DLD1 (cell line): Measurements from ENCODE around the gene UTS2B.

ENCODE experiments used
- in situ Hi-C: cut with HindIII; loops from 2 replicates; pipeline ENCODE4 v1.10.0; 2017; ENCODE audit warnings: low sequenced_read_pairs

The UTS2B gene

DNA sequence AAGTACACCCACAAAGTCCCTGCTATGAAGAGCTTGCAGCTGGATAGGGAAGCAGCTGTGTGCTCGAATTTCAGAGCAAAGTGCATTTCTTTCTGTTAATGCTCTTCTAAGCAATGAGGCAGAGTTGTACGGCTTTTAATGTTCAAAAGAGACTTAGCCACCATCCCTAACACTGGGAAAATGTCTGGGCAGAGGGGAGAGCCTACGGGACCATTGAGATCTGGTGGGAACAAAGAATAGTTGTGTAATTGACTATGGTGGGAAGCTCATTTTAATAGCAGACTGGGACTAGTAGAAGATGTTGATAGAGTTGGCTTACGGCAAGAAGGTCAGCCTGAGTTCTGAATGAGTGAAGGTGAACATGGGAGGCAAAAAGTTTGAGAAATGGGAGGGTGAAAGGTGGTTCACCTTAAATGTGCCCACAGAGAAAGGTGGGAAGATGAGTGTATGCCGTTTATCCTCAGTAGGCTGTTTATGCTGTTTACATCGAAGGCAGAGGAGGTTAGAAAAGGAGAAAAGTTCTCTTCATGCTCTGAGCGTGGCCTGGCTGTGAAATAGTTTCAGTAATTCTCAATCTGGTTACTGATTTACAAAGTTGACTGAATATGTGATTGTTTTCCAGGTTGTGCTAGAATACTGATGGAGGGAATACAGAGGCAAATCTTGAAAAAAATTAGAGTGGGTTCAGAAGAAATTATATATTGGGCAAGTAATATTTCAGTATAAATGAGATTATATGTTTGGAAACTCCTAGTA is 22.9 kb upstream of the UTS2B start:
- in situ Hi-C loops: no loop called here

DNA sequence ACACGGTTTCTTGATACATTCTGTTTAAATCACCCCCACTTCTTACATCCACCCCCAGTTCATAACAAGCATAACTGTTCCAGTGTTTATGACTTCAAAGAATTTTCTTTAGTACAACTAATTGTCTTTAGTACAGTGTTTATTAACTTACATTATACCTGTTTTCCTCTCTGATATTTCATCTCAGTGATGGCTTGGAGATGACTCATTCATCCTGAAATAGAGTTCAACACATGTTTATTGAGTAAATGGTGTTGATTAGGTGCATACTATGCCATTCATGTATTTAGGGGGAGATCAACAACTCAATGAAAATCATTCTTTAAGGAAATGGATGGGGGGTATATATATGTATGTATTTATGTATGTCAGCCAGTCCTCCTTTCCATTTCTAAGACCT is 21.7 kb upstream of the UTS2B start:
- in situ Hi-C loops: no loop called here

DNA sequence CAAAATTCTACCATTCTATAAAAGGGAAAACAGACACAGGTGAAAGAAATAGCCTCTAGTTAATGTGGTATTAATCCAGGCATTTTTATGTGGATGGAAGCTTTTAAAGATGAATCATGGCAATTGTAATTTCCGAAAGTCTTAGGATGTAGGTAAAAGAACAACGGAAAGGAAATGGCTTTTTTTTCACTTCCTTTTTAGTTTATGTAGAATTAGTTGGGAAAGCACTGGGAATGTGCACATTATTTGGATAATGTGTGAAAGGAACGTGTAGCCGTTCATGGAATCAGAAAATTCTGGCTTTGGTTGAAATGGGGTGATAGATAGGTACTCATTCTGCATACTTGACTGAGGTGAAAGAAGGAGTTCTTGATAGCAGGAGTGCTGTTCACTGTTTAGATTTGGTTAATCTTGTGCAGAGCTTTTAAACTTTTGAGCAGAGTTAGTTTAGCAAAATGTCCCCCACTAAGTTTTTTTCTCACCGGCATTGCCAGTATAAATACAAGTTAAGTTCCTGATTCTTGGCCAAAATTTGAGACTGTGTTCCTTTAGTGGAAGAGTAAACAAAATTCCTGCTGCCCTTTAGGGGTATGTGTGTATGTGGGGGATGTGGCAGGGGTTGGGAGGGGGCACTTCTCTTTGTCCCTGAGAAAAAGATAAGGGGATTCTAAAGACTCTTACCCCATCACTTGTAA is 20.2 kb upstream of the UTS2B start:
- in situ Hi-C loops: no loop called here

DNA sequence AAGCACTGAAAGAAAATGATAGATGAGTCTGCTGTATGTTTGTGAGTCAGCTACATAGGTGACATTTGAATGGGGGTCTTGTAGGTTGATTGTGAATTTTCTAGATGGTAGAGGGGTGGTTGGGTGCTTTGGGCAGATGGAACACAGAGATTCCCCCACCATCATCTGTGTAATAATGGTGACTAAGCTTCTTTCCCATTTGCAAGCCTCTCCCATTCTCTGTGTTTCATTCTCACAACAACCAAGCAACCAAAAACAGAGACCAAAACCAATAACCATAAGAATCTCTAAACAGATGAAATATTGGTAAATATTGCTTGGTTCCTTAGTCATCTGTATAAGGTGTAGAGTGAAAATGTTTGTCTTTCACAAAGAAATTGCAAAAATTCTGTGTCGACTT is 17.8 kb upstream of the UTS2B start:
- in situ Hi-C loops: no loop called here

DNA sequence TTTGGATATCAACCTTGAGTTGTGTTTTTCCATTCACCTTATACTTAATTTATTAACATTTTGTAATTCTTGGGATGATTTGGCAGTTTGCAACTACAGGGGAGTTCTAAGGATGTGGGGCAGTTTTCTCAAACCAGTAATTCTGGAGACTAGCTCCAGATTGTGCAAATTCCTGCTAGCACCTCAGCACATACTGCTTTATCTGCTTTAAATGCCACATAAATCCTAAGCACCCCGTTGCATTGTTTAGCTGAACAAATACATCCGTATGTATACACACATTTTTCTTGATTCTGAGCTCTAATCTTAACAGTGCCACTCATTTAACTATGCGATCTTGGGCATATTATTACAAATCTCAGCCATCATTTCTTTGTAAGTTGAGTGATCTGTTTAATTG is 16.9 kb upstream of the UTS2B start:
- in situ Hi-C loops: no loop called here

DNA sequence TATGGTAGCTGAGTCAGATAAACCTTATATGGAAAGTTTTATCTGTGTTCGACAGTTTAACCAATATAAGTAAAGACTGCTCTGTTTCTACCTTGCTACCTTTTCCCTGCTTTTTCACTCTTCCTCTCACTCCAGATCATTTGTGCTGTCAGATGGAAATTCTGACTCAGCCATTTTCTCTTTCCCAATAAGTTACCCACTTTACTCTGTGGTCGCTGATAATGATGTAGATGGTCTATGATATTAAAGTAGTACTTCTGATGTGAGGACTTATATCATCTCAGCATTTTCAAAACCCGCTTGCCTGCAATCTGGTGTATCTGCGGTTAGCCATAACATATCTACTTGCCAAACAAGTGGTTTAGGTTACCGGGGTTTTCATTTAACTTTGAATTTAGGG is 15.0 kb upstream of the UTS2B start:
- in situ Hi-C loops: no loop called here

DNA sequence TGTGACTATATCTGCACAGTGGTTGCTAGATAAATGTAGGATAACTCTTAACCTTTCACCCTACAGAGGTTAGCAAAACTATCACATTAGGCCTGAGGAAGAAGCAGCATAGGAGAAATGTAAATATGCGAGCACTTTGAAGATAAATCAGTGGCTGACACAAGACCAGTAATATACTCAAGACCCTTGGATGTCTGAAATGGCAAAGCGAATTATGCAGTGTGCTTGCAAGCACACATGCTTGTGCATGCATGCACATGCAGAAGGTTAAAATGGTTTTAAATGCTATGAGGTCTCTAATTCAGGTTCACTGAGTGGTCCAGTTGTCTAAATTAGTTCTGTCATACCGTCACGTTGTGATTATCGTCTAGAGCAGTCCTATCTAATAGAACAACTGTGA is 13.6 kb upstream of the UTS2B start:
- in situ Hi-C loops: no loop called here

DNA sequence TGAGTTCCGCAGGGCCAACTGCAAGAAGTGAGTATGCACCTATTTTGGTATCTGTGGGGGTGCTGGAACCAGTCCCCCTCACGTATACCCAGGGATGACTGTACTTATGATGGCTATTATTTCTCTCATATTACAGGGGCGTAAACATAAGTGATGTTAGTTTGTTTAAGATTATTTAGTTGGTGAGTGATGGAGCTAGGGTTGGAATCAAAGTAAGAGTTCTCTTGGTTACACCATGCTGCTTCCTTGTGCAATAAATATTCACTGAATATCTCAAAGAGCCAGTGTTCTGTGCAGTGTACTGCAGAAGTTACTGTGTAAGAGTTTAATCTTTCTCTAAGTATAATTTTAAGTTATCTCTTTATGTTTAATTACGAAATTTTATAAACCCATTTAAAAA is 12.8 kb upstream of the UTS2B start:
- in situ Hi-C loops: no loop called here

DNA sequence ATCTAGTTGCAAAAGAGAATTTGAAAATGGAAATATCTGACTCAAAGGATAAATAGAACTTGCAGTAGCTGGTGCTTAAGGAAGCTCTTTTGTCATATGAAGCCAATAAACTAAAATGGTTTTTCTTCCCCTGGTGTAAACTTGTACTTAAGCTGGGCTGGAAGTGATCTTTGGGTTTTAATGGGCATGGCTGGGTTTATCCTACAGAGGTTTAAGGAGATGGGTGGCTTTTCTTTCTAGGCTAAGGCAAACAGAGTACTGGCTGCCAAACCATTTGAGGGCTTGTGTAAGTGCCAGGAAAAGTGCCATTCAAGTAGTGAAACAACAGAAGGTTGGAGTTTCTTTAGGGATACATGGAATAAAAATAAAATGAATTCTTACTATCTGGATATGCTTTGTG is 12.1 kb upstream of the UTS2B start:
- in situ Hi-C loops: no loop called here

DNA sequence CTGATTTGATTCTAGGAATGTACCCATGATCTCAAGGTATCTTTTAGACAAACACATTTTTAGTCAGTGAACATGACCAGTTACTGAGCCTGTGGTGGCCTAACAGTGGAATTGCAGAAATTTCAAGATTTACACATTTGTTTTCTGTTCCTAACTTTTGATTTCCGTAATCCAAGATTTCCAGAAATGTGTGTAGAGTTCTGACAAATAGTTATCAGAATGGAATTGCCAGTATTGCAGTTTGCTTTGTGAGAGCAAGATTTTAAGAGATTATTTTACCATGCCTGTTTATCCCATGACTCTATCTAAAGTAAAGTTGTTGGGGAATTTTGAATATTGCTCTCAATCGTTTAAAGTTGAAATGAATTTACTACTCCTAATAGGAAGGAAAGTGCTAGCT is 11.7 kb upstream of the UTS2B start:
- in situ Hi-C loops: no loop called here

DNA sequence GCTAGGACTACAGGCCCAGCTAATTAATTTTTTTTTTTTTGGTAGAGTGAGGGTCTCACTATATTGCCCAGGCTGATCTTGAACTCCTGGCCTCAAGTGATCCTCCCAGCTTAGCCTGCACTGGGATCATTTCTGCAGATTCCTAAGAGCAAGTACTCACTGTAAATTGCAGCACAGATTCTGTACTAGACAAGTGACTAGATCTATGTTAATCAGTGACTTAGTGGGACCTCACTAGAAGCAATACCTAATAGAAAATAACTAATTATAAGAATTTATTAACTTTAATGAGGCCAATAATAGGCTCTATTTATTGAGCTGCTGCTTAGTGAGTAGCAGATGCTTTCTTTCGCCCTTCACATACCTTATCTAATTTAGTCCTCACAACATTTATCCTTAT is 10.6 kb upstream of the UTS2B start:
- in situ Hi-C loops: no loop called here

DNA sequence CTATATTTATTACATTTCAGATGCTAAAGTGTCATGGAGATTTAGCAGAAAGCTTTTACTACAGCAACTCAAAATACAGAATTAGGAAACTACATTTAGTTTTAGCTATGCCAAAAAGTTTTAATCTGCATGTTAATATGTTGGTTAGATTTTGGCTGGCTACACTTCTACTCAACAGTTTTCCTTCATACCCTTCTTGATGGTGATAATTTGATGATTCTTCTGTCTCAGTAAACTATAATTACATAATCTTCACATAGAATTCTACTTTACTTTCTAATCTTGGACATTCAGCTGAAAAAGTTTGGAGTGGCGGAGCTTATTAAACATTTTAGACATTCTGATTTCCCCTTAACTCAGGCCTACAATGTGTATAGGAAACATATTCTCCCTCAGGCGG is 10.0 kb upstream of the UTS2B start:
- in situ Hi-C loops: no loop called here

DNA sequence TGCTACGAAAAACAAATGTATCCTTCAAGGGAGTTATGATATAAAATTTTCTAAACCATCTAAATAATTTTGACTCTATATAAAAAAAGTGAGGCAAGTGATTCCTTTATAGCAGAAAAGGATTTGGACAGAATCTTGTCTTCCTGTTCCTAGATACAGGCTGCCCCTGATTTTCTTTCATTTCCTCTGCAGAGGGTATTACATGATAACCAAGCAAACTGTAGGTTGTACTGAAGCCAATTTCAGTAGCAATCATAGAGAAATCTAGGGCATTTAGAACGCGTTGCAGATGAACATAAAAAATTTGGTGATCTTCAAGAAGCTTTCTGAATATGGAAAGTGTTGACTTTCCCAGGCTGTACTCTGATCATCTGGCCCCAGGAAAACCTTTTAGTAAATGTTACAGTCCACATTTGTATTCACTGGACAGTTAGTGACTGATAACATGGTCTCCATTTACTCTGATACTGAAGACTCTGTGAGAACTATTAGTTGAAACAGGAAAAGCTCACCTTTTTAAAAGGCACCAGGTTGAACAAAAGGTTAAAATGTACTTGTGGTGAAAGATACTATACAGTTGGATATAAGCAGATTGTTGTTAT is 9.1 kb upstream of the UTS2B start:
- in situ Hi-C loops: no loop called here

DNA sequence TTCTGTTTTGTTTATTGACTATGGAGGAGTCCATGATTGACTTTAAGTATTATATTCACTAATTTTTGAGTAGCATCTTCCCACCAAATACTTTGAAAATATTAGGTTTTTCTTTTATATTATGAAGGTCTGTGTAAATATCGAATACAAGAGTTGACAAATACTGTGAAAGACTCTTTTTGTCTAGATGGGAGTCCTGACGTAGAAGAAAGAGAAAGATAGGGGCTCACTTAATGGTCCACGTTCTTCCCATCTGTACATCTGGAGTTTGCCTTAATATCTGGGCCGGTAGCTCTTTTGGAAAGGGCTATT is 7.8 kb upstream of the UTS2B start:
- in situ Hi-C loops: no loop called here

DNA sequence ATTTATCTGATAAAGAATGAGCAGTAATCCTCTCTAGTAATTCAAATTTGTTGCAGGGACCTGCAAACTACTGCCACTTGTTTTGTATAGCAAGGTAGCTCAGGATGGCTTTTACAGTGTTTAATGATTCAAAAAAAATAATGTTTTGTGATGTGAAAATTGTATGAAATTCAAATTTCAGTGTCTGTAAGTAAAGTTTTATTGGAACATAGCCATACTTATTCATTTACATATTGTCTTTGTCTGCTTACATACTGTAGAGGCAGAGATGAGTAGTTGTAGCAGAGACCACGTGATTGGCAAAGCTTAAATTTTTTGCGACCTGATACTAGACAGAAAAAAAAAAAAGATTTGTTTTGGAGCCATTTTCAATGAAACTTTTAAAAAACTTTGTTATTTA is 6.5 kb upstream of the UTS2B start:
- in situ Hi-C loops: no loop called here

DNA sequence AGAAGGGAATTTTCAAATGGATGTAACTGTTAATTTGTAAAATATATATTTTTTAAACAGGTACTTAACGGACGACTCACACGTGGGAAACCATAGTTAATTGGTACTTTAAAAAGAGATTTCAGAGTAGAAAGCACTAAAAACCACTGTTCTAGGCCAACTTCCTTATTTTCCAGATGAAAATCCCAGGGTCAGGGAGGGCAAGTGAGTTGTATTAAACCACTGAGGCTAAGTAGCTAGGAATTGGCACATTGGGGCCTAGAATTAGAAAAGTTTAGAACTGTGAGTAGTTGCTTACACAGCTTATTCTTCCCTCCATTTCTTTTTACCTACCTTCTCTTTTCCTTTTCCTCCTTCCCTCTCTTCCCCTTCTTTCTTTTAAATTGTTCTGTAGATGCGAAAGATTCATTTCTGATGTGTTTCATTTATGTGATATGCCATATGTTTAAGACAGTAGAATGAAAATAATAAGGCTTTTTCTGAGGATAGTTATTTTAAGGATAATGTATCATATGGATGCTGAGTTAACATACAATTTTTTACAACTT is 4.1 kb upstream of the UTS2B start:
- in situ Hi-C loops: no loop called here

DNA sequence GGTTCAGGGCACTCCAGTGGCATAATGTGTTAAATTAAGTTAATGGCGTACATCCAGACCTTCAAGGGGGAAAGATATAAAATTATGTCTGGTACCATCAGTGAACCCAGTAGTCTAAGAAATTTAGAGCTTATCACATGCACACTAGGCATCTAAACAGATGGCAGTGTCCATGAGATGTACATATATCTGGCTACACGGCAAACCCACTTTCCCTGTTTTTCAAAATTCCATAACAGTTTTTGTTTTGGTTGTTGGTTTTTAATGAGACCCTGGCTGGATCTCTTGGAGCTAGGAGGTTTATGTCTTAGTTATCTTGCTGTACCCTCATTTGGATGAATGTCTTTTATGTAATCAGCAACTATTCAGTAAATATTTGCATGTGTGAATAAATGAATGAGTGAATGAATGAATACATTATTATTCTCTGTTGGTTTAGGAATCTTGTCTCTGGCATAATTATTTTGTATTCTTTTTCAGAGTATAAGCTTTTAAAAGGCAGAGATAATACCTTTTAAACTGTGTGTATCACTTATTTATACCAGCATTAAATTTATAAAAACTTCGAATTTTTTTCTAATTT is 3.1 kb upstream of the UTS2B start:
- in situ Hi-C loops: no loop called here

DNA sequence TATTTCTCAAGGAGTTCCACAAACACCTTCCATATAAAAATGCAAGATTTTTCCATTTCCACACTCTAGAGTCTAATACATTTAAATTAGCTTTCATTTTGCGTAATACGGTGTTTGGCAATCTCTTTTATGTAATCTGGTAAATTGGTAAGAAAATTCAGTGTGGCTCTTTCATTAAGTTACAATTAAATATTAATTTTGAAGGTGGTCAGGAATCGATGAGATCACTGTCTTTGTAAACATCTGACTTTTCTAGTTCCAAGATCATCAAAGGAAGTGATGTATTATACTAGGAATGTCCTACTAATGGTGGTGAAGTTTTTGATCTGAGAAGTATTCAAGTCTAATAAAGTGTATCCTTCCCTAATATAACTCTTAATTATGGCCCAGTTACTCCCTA is 1.1 kb upstream of the UTS2B start:
- in situ Hi-C loops: no loop called here

DNA sequence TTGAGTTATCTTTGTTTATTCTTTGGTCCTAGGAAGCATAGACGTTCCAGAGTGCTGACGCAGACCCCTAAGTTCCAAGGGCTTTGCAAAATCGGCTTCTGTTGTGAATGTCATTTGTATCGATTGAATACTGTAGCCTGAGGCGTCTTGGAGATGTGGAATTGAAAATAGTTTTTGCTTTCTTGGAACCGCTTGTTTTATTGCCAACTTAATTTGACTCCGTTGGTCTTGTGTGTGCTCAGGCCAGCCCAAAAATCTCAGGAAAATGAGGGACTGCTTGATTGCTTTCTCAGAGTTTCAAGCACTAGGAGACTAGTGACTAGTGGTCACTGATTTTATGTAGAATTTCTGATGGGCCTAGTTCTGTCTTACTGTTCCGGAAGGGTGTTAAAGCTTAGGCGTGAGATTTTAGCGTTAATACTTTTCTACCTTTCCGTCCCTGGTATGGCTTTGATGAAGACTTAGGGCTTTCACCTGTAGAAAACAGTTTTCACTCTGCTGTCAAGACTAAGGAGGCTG is 263 bp upstream of the UTS2B start:
- in situ Hi-C loops: no loop called here

DNA sequence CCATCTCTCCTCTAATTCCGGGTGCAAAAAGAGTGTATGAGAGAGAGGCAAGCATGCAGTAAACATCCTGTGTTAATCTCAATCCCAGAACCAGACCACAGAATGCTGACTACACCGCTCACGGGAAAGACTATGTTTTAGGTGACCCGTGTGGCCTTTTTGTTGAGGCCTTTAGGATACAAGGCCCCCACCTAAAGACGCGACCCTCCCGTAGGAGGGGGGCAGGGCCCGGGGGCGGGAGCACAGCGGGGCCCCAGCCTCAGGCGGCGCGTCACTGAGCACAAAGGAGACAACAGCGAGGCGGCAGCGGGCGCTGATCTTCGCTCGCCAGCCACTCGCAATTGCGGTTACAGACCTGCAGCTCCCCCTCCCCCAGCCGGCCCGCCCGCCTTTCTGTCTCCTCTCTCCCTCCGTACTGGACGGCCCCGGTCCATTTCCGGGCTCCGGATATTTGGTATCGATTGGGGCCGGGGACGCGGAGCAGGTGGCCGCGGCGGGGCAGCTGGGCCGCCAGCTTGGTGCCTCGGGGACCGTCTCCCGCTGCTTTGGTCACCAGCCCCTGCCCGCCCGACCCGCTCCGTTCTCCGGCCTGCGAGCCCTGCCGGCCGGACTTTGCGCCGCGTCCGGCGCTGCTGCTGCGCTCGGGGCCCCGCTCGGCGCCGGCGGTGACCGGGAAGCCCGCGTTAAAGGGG is 1.2 kb downstream of the UTS2B start, which contains the start of gene CCDC50:
Gene CCDC50, plus strand, starts transcription at position 433 of the 692 bp plus-strand sequence. CDS start 281 bp downstream, outside the sequence.
- in situ Hi-C loops: no loop called here

DNA sequence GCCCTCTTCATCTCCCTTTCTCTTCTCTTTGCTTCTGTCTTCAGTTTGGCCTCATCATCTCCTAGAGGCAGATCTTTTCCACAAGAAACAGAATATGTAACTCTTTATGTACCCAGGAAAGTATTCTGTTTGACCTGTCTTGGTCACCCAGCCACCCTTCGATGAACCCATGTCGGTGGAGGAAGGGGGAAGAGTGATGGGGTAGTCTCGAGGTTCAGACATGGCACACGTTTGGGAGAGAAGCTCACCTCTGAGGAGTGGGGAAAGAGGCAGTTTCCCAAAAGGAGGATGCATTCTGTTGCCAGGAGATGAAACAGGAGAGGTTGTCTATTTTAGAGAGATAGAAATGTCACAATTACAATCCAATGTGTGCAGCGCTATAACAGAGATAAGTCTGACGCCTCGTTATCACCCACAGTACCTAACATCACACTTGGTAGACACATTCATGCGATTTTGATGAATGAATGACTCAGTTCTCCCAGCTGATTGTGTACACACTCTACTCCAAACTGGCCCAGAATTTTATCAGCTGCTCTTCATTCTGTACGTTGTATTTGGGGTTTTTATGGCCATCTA is 1.9 kb downstream of the UTS2B start:
- in situ Hi-C loops: no loop called here
